ENCODE measurements around the gene FADS6.
"Not testable (repeated sequence)": the region's sequence is repeated elsewhere in the genome, so short reads cannot be mapped to it uniquely, and the experiment has no call there.

Gene FADS6

GRCh38 chr17:74888469-74888868 lies 5.0 kb downstream of the FADS6 start:
- DNase-seq = no peak

DNA sequence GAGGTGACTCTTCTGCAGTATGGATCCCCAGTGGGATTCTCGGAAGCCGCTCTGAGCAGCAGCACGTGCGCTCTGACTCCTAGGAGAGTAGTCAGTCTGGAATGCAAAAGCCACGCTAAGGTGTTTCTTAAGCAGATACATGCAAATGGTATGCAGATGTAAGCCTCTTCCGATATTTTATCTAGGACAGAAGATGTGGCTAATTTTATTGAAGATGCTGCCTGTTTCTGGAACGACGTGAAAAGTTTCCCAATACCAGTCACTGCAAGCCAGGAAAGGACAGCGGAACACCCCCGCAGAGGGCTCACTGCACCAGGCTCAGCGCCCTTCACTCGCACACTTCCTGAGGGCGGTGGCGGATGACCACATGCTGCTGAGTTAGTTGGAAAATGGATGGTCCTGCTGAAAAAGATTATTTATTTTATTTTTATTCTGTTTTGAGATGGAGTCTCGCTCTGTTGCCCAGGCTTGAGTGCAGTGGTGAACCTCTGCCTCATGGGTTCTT lies 10.1 kb downstream of the FADS6 start:
- DNase-seq = no peak

- DNase-seq = no peak
Measured at GRCh38 chr17:74882517-74883240, 10.8 kb downstream of the FADS6 start.

GRCh38 chr17:74881073-74881472 lies 12.4 kb downstream of the FADS6 start:
- no peak for DNase-seq

DNA sequence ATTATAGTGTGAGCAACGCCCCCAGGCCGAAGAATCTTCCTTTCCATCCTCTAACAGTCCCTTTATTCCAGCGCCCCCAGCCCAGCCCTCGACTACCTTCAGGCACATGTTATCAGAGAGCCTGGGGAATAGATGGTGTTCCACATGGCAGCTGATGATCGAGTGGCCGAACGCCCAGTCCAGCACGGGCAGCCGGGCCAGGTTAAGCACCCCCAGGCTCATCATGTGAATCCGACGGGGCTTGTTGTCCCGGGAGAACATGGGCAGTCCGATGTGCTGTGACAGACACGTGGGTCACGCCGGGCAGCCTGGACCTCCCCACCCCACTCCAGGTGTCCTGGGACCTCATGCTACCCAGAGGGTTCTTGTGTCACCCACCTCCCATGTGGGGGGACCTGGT lies 14.1 kb downstream of the FADS6 start:
- DNase-seq = no peak

DNA sequence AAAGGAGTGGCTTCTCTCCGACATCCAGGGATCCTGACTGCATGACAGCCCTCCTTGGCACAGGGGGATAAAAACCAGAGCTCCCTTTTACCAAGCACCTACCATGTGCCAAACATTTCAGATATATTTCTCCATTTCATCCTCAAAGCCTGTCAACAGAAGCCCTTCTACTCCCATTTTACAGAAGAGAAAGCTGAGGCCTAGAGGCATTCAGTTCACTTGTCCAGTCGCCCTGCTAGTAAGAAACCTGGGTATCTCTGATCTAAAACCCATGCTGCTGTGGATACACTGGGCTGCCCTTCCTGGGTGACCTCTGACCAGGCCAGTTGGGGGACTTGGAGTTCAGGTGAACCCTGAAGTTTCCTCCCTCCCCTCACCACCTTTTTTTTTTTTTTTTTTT lies 14.8 kb downstream of the FADS6 start:
- no peak for DNase-seq

DNA sequence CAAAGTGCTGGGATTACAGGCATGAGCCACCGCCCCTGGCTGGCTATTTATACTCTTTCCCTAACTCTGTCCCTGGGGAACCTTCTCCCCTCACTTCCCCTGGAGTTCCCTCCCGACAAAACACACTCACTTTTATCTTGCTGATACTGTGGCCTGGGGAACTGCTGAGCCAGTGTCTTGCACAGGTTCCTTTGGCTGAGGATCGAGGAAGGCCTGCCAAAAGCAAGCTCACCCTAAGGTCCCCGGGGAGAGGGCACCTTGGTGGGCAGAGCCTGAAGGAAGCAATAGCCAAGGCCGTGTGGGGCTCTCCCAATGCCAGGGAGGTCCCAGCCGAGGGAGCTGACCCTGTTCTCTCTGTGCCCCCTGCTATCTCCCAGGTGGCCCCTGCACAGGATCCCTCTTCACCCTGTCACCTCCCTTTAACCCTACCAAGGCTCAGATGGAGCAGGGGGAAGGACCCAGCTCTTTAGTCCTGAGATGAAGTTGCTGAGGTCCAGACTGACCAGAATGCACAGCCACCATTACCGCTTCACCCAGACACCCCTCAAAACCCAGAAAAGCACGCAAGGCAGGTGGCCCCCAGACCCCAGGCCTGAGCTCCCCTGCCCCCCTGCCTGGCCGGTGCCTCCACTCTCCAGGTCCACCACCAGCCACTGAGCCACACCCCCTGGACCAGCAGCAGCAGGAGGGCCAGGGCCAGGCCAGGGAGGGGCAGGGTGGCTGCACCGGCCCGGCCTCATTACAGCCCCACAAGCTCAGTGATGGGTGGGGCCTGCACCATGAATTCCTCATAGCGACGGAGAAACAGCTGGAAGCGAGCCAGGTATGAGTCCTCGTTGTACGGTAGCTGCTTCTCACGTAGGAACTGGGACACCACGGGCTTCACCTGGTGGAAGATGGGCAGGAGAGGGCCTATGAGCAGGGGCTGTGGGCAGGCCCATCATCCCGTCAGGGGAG lies 15.6 kb downstream of the FADS6 start:
- DNase-seq = no peak

- no peak for DNase-seq
Measured at GRCh38 chr17:74875977-74876593, 17.3 kb downstream of the FADS6 start.

DNA sequence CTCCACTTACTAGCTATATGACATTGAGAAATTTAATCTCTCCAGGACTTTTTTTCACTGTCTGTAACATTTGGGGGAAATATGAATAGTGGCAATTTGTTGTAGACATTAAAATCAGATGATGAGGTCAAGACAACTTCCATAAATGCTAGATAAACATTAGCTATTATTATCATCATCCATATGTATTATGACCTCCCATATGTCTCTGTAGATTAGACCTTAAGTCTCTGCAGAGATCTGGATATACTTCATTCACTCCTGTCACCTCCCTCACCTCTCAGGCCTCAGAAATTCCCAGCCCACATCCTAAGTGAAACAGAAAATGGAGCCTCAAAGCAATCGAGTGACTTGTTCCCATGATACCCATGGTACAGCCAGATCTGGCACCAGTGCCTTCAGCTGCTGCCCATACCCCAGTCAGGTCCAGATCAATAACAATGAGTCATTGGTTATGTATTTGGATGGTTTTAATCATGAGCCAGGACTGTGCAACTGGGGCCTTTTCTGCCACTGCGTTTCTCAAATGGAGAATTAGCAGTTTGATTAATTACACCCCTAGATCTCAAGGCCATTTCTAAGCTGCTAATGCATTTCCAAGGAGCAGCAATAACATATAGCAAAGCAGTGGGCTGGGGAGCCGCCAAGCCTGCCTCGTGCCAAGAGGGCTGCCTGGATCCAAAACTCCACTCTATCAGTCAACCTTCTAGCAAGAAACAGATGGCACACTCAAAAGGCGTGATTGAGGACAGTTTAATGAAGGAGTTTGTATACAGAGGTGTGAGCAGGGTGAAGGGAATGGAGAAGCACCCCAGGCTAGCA lies 18.1 kb downstream of the FADS6 start:
- DNase-seq = no peak

DNA sequence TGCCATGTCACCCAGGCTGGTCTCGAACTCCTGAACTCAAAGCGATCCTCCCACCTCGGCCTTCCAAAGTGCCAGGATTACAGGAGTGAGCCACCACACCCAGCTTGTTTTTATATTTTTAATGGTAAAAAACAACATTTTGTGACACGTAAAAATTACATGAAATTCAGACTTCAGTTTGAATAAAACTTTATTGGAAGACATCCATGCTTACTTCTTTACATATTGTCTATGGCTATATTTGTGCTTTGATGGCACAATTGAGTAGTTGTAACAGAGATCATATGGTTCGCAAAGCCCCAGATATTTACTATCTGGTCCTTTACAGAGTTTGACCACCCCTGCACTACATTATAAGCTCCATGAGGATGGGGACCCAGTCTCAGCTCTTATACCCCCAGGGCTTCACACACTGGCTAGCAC lies 18.8 kb downstream of the FADS6 start:
- DNase-seq = no peak

- no peak for DNase-seq
Measured at GRCh38 chr17:74873874-74874614, 19.4 kb downstream of the FADS6 start.

GRCh38 chr17:74873037-74873873 lies 20.2 kb downstream of the FADS6 start:
- DNase-seq = peak; percentile 96

- peak; percentile 83 for DNase-seq
Measured at GRCh38 chr17:74872313-74873036, 21.0 kb downstream of the FADS6 start, which contains the start of gene FDXR. Gene FDXR, minus strand, starts transcription at chr17:74872994. Its CDS starts 50 bp downstream, at chr17:74872944.

DNA sequence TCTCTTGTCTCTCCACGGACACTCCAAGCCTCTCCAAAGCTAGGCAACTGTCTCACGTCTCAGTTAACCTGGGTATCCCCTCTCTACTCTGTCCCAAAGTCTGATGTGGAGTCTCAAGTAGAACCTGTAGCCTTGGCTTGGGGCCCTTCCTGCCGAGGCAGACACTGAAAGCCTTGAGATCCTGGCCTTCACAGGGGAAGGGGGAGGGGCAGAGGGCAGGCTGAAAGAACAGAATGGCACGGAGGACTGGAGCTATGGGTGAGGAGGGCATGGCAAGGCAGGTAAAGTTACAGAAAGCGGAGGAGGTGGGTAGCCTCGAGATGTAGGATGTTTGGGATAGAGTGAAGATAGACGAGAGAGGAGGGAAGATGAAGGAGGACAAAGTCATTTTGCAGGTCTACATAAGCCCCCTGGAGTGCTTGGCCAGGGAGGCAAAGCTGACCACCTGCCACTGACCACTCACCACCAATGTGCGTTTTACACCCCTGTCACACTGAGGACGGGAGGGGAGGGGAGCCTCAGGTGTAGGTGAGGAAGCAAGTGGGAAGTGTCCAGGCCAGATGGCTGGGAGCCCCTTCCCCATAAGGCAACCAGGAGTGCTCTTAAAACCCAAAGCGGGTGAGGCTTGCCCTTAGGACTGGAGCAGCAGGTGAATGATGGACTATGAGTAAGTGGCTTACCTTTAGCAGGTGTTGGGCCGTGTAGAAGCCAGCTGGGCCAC lies 21.9 kb downstream of the FADS6 start:
- no peak for DNase-seq

- no peak for DNase-seq
Measured at GRCh38 chr17:74870512-74870911, 22.9 kb downstream of the FADS6 start.

DNA sequence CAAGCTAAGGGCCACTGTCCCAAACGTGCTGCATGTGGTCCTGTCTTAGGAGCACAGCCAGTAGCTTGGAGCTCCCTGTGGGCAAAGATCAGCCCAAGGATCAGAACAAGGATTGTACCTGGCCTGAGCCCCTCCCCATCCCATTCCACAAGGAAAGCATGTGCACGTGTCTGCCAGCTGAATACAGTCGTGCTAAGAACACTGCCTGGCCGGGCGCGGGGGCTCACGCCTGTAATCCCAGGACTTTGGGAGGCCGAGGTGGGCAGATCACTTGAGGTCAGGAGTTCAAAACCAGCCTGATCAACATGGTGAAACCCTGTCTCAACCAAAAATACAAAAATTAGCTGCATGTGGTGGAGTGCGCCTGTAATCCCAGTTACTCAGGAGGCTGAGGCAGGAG lies 23.4 kb downstream of the FADS6 start:
- DNase-seq = not testable (repeated sequence)

GRCh38 chr17:74868908-74869255 lies 24.6 kb downstream of the FADS6 start:
- no peak for DNase-seq

- no peak for DNase-seq
Measured at GRCh38 chr17:74868251-74868907, 25.1 kb downstream of the FADS6 start.
